Stimulated activated CD4-positive, alpha-beta T cell treated with anti-CD3 and anti-CD28 coated beads, Interleukin-15, amount 100 ng/mL, for 24 hours (primary cell): Measurements from ENCODE around the gene FAIM2.

ENCODE experiments used
- DNase-seq: peaks from one replicate; pipeline ENCODE4 v3.0.0-alpha.2; 2020

Gene FAIM2

GRCh38 chr12:49917166-49917787, 13.6 kb upstream of the FAIM2 start:
- DNase-seq, result no peak

DNA sequence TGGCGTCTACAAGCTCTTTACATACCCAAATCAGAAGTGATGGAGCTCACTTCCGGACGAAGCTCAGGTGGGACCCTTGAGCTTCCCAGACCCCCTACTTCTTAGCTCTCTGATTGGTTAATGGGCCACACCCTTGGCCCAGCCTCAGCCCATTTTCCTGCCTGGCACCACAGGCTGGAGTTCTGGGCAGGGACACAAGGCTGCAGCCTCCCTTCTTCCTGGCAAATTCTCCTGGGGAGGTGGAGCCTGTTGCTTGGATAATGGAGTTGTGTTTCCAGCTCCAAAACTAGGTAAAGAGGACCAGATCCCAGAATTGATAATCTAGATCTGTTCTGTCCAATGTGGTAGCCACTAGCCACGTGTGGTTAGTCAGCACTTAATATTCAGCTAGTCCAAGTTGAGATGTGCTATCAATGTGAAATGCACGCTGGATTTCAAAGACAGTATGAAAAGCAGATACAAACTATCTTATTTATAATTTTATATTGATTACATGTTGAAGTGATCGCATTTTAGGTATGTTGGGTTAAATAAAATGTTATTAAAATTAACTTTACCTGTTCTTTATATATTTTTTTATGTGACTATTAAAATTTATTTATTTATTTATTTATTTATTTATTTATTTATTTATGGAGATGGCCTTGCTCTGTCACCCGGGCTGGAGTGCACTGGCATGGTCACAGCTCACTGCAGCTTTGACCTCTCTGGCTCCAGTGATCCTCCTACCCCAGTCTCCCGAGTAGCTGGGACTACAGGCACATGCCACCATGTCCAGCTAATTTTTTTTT, 12.6 kb upstream of the FAIM2 start:
- DNase-seq, result no peak

- DNase-seq, result no peak
Measured at GRCh38 chr12:49912345-49913255, 8.9 kb upstream of the FAIM2 start.

- DNase-seq, result no peak
Measured at GRCh38 chr12:49911213-49911605, 7.5 kb upstream of the FAIM2 start.

DNA sequence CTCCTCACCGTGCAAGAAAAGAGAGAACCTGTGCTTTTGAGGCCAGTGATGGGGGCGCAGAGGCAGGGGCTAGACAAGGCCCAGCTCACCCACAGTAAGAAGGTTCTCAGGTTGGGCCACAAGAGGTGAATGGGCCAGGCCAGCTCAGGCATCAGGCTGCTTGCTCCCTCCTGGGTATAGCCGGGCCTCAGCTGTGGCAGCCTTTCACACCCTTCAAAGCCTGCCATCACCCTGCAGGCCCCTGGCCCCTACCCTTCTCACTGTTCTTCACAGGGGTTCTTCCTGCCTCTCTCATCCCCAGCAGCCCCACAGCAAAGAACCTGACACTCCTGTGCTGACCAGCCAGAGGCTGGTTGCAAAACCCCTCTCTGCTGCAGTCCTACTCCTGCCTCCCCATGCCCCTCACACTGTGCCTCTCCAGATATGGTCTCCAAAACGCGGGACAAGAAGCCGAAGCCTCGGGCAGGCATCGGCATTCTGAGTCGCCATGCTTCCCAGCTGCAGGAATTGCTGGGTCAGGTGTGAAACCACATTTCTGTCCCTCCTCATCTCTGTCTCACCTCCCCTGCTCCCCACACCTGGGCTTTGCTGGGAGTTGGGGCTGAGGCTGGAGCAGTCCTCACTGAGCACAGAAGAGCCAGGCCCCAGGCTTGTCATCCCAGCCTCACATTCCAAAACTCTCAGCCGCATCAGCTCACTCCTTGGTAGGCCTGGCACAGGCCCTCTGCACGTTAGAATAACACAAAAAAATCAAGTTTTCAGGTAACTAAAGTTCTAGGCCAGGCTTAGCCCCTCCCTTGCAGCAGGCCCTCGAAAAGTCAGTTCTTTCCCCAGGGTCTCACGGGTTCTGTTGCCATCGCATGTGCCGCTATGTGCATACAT, 6.9 kb upstream of the FAIM2 start:
- DNase-seq, result no peak

- DNase-seq, result peak; percentile 19
Measured at GRCh38 chr12:49909826-49910225, 6.1 kb upstream of the FAIM2 start.

- no peak for DNase-seq
Measured at GRCh38 chr12:49909356-49909755, 5.7 kb upstream of the FAIM2 start.

- no peak for DNase-seq
Measured at GRCh38 chr12:49907352-49907751, 3.7 kb upstream of the FAIM2 start.

DNA sequence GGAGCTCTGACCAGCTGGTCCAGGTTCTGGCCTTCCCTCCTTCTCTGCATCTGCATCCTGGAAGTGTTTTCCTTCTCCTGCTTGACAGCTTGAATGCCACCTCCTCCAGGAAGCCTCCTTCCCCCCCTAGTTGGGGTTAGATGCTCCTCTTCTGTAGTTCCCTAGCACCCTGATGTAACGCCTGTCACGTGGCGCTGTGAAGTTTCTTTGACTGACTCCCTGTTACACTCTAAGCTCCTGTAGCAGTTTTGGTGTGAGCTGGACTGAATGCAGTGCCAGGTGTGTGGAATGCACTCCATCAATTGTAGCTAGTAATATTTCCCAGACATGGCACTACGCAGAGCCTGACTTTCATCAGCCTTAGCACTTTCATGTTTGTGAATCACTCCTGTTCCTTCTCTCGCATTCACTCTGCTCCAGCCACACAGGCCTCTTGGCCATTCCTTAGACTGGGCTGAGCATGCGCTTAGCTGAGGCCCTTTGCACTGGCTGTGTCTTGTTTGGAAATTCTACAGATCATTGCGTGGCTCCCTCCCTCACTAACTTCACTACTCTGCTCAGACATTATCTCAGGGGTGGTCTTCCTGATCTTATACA, 2.1 kb upstream of the FAIM2 start:
- no peak for DNase-seq

GRCh38 chr12:49904601-49905000, 901 bp upstream of the FAIM2 start:
- no peak for DNase-seq

GRCh38 chr12:49903351-49903699, 375 bp downstream of the FAIM2 start:
- no peak for DNase-seq

GRCh38 chr12:49902399-49903350, 1.0 kb downstream of the FAIM2 start:
- DNase-seq, result no peak

GRCh38 chr12:49901986-49902385, 1.7 kb downstream of the FAIM2 start:
- DNase-seq, result no peak

GRCh38 chr12:49901026-49901425, 2.7 kb downstream of the FAIM2 start:
- DNase-seq, result no peak

GRCh38 chr12:49900371-49900770, 3.3 kb downstream of the FAIM2 start:
- DNase-seq, result no peak

DNA sequence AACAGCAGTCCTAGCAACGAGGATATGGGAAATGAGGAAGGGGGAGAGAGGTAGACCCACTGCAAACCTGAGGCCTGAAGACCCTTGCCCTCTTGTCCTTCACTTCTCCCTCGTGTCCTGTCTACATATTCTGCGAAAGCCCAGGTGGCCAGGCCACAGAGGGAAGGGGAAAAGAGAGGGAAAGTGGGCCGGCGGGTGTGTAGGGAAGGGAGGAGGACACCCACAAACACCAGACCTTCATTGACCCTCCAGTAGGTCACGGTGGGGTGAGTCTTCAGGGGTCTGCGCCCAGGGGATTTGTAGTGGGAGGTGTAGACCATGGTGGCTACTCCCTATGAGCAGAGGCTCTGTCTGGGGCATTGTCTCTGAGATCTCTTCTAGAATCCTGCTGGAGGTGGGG, 3.8 kb downstream of the FAIM2 start:
- DNase-seq, result no peak

GRCh38 chr12:49899286-49899843, 4.3 kb downstream of the FAIM2 start:
- DNase-seq, result no peak

DNA sequence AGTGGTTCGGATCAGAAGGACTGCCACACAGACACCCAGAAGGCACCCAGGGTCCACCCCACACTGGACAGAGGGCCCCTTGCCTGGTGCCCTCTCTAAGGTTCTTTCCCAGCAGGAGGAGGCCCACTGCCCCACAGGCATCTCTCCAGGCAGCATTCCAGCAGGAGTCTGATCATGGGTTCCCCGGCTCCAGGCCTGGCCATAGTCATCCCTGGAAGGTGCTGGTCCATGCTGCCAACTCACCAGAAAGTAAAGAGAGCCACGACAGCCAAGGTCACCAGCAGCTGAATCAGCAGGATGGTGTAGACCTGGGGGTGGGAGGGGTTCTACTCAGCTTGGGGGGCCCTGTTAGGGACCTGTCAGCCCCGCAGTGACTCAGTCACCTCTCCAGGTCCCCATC, 6.4 kb downstream of the FAIM2 start:
- no peak for DNase-seq

GRCh38 chr12:49895773-49896172, 7.9 kb downstream of the FAIM2 start:
- no peak for DNase-seq

- no peak for DNase-seq
Measured at GRCh38 chr12:49894751-49895148, 8.9 kb downstream of the FAIM2 start.
